Calu3 (cell line): Measurements from ENCODE around the gene SHROOM3. TPM values are rescaled to one million over a fixed set of nuclear protein-coding genes. Genes with fewer than 3 reads are reported as not detected.

Source experiments
- BruUV-seq: library from RNA; stranded (reverse); fragments of 400-500 nt; replicated peaks from 2 replicates; lab custom pipeline; 2021; lab: Mats Ljungman, UMichigan
- CTCF ChIA-PET: fragments of 300-600 bp; sonication (Branson Sonifier 250); formaldehyde crosslinking; loops from one replicate; lab custom pipeline; 2022; ENCODE audit warnings: antibody characterized with exemption; lab: Charles Lee
- DNase-seq: peaks from one replicate; pipeline ENCODE4 v3.0.0; 2022
- H3K27ac Mint-ChIP-seq: one replicate; pipeline ENCODE4 v1.8.0; 2022; ENCODE audit warnings: mixed read lengths; ENCODE audit not compliant: unreplicated experiment
- H3K27me3 Mint-ChIP-seq: one replicate; pipeline ENCODE4 v1.8.0; 2022; ENCODE audit warnings: mixed read lengths; ENCODE audit not compliant: unreplicated experiment
- H3K36me3 Mint-ChIP-seq: one replicate; pipeline ENCODE4 v1.8.0; 2022; ENCODE audit warnings: mild to moderate bottlenecking, moderate library complexity, mixed read lengths; ENCODE audit not compliant: insufficient read depth, unreplicated experiment
- H3K4me1 Mint-ChIP-seq: one replicate; pipeline ENCODE4 v1.8.0; 2022; ENCODE audit warnings: mild to moderate bottlenecking, low read depth, mixed read lengths; ENCODE audit not compliant: unreplicated experiment
- H3K4me3 Mint-ChIP-seq: one replicate; pipeline ENCODE4 v1.8.0; 2022; ENCODE audit warnings: mild to moderate bottlenecking, low read depth, moderate library complexity, mixed read lengths; ENCODE audit not compliant: unreplicated experiment
- H3K9me3 Mint-ChIP-seq: one replicate; pipeline ENCODE4 v1.8.0; 2022; ENCODE audit warnings: low read depth, mixed read lengths; ENCODE audit not compliant: unreplicated experiment
- intact Hi-C: fragments of 100-400 bp; cut with micrococcal nuclease; formaldehyde crosslinking; loops from one replicate; pipeline ENCODE4 v1.10.0; 2022; ENCODE audit not compliant: unreplicated experiment
- total RNA-seq: library from RNA; stranded (reverse); gene quantifications from 2 replicates; pipeline ENCODE4 v1.2.3, GENCODE V29; 2022
- TF ChIP-seq, protein P1 (sequence below): fragments of 200-600 bp; IDR thresholded peaks from one replicate; pipeline ENCODE4 v1.8.0; 2022; ENCODE audit warnings: antibody characterized with exemption; ENCODE audit not compliant: unreplicated experiment

The SHROOM3 gene
- total RNA-seq, 1 experiment from 2014 or later, result 114 TPM

DNA sequence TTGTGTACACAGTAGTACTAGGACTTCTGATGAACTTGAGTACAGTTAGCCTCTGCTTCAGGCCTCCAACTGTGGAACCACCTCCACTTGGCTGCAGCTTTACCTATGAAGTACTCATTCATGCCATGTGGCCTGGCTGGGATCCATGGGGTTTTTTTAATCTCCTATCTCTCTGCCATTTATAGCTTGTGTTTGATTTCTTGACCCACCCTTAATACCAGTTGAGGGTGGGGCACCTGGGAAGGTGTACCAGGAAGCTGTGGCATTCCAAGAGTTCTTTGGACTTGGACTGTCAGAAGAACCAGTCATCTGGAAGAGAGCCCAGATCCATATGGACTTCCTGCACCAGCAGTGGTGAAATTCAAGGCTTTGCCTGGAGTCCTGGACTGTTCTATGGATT is 230.1 kb downstream of the SHROOM3 start:
- TF ChIP-seq, protein P1, sequence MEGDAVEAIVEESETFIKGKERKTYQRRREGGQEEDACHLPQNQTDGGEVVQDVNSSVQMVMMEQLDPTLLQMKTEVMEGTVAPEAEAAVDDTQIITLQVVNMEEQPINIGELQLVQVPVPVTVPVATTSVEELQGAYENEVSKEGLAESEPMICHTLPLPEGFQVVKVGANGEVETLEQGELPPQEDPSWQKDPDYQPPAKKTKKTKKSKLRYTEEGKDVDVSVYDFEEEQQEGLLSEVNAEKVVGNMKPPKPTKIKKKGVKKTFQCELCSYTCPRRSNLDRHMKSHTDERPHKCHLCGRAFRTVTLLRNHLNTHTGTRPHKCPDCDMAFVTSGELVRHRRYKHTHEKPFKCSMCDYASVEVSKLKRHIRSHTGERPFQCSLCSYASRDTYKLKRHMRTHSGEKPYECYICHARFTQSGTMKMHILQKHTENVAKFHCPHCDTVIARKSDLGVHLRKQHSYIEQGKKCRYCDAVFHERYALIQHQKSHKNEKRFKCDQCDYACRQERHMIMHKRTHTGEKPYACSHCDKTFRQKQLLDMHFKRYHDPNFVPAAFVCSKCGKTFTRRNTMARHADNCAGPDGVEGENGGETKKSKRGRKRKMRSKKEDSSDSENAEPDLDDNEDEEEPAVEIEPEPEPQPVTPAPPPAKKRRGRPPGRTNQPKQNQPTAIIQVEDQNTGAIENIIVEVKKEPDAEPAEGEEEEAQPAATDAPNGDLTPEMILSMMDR, result no peak
- no peaks in the 10 kb centered on the region for H3K9me3 Mint-ChIP-seq
- no peaks in the 10 kb centered on the region for H3K27me3 Mint-ChIP-seq
- peak overlapping the region; percentile 15 for H3K4me3 Mint-ChIP-seq
- H3K27ac Mint-ChIP-seq, result peak overlapping the region; percentile 82
- H3K36me3 Mint-ChIP-seq, result peaks cover 9% of the 10 kb centered on the region
- intact Hi-C loops, result loop anchor here (5.0 kb wide), 1 partner anchor 153 kb away; no protein-coding TSS in a partner anchor
- BruUV-seq, result no TSS peak
- DNase-seq, result peak; percentile 80
- CTCF ChIA-PET, result interaction anchor here (1.0 to 1.1 kb wide), 3 partner anchors 29 to 76 kb away, joined by 3 read pairs; no protein-coding TSS in a partner anchor
- peaks cover 35% of the 10 kb centered on the region for H3K4me1 Mint-ChIP-seq

DNA sequence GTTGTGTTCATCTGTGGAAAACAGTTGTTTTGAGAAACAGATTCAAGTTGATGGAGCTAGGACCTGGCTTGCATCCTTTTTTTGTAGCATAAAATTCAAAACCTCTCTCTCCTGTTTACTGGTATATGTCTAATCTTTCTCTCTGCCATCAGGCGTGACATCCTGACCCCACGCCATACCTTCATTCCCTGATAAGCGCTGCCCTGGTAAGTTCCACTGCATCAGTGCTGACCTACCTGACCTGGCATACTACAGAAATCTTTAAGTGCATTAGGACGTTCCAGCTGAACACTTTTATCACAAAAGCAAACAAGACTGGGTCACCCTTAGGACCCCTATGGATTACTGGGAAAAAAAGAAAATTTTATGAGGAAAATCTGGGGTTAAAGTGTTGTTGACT is 230.7 kb downstream of the SHROOM3 start:
- Mint-ChIP-seq H3K4me1 (peaks cover 35% of the 10 kb centered on the region), H3K27ac (peak overlapping the region; percentile 82), H3K36me3 (peaks cover 9% of the 10 kb centered on the region), H3K9me3 (no peaks in the 10 kb centered on the region), H3K4me3 (peak overlapping the region; percentile 15), H3K27me3 (no peaks in the 10 kb centered on the region)
- CTCF ChIA-PET, result interaction anchor here (1.0 to 1.1 kb wide), 3 partner anchors 28 to 76 kb away, joined by 3 read pairs; no protein-coding TSS in a partner anchor
- intact Hi-C loops, result loop anchor here (5.0 kb wide), 1 partner anchor 153 kb away; no protein-coding TSS in a partner anchor
- TF ChIP-seq, protein P1, result no peak
- BruUV-seq, result TSS peak; percentile 59
- DNase-seq, result no peak

DNA sequence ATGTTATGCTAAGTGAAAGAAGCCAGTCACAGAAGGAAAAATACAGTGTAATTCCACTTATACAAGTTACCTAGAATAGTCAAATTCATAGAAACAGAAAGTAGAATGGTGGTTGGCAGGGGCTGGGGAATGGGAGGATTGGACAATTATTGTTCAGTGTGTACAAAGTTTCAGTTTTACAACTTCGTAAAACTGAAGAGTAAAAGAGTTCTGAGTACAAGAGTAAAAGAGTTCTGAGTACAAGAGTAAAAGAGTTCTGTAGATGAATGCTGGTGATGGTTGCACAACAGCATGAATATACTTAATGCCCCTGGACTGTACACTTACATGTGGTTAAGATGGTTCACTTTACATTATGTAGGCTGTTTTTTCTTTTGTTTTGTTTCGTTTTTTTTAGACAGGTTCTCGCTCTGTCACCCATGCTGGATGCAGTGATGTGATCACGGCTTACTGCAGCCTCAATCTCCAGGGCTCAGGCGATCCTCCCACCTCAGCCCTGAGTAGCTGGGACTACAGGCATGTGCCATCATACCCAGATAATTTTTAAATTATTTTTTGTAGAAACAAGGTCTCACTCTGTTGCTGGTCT is 232.0 kb downstream of the SHROOM3 start:
- CTCF ChIA-PET, result no interaction called here
- peaks cover 9% of the 10 kb centered on the region for H3K36me3 Mint-ChIP-seq

DNA sequence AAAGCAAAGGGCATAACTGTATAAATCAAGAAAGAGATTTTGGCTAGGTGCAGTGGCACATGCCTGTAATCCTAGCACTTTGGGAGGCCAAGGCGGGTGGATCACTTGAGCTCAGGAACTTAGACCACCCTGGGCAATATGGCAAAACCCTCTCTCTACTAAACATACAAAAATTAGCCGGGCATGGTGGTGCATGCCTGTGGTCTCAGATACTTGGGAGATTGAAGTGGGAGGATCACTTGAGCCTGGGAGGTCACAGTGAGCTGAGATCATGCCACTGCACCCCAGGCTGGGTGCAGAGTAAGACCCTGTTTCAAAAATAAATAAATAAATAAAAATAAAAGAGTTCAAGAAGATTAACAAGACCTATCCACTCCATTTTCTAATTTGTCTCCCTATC is 235.6 kb downstream of the SHROOM3 start:
- peaks cover 26% of the 10 kb centered on the region for H3K4me1 Mint-ChIP-seq
- CTCF ChIA-PET, result no interaction called here
- TF ChIP-seq, protein P1, result no peak
- no peaks in the 10 kb centered on the region for H3K27me3 Mint-ChIP-seq
- peaks cover 27% of the 10 kb centered on the region for H3K36me3 Mint-ChIP-seq
- H3K9me3 Mint-ChIP-seq, result no peaks in the 10 kb centered on the region
- H3K27ac Mint-ChIP-seq, result no peak overlapping the region
- intact Hi-C loops, result no loop called here
- H3K4me3 Mint-ChIP-seq, result no peak overlapping the region
- no TSS peak for BruUV-seq
- DNase-seq, result no peak

More for the DNA sequence above, 232.0 kb downstream of the SHROOM3 start:
- no peak for DNase-seq
- TF ChIP-seq, protein P1, result no peak
- no peaks in the 10 kb centered on the region for H3K27me3 Mint-ChIP-seq
- no peaks in the 10 kb centered on the region for H3K9me3 Mint-ChIP-seq
- BruUV-seq, result no TSS peak
- H3K27ac Mint-ChIP-seq, result peak overlapping the region; percentile 52
- H3K4me3 Mint-ChIP-seq, result no peak overlapping the region
- peaks cover 35% of the 10 kb centered on the region for H3K4me1 Mint-ChIP-seq
- intact Hi-C loops, result loop anchor here (5.0 kb wide), 1 partner anchor 155 kb away; no protein-coding TSS in a partner anchor
